ENCODE results near the gene MAT2B. TPM values are rescaled to one million over a fixed set of nuclear protein-coding genes. Genes with fewer than 3 reads are reported as not detected.

Gene MAT2B
- total and polyA plus RNA-seq, 2 of the 8 experiments (the other 6 are each of a cell fraction or from before 2014, with no cell fraction given) = 33.9 to 65.2 TPM

GRCh38 chr5:163458778-163459385 is 46.5 kb upstream of the MAT2B start:
- no peak overlapping the region for H2BK15ac ChIP-seq (ENCODE audit: low read length)
- peaks cover 2 to 23% (median 7%) of the 10 kb centered on the region in 4 experiments; a peak in 4 of 8 replicates for H3K36me3 ChIP-seq (ENCODE audit: control insufficient read depth in 2 of 4, insufficient read depth in 4 of 4, low read length in 3 of 4)
- no peaks in the 10 kb centered on the region for H4K20me1 ChIP-seq (replicated peaks in 1 of 2; ENCODE audit: control insufficient read depth in 1 of 2, insufficient read depth in 2 of 2, low read length in 2 of 2)
- H3K9me3 ChIP-seq (ENCODE audit: insufficient read depth in 2 of 2, low read depth in 1 of 2, low read length in 1 of 2) = no peaks in the 10 kb centered on the region
- H3K14ac ChIP-seq (ENCODE audit: insufficient read length) = no peak overlapping the region
- H3K27me3 ChIP-seq (replicated peaks in 1 of 4; ENCODE audit: control insufficient read depth in 3 of 4, extremely low read depth in 1 of 4, insufficient read depth in 3 of 4, low read length in 3 of 4) = no peaks in the 10 kb centered on the region
- 53% methylated on average over 6 of the region's 6 CpGs; no CpG with 5 or more reads in 1 of the 2 experiments for WGBS, 2 experiments (ENCODE audit: extremely low coverage in 1 of 2, insufficient coverage in 1 of 2, insufficient read length in 1 of 2, insufficient replicate concordance in 2 of 2, low coverage in 1 of 2, low lambda C conversion rate in 2 of 2, missing lambda C conversion rate in 1 of 2)
- no peak overlapping the region for H3K18ac ChIP-seq (ENCODE audit: extremely low read depth, low read length)
- no peak overlapping the region for H3K4ac ChIP-seq (replicated peaks; ENCODE audit: insufficient read length, low read depth, low read length)
- no peak for DNase-seq (ENCODE audit: low read depth in 1 of 2, low spot score in 2 of 2)
- H4K8ac ChIP-seq (ENCODE audit: extremely low read depth, insufficient read depth, low read length) = no peak overlapping the region
- no peak overlapping the region for H2BK20ac ChIP-seq (ENCODE audit: low read length)
- no peak overlapping the region for H2BK5ac ChIP-seq (ENCODE audit: low read depth, low read length)
- H2BK120ac ChIP-seq (replicated peaks; ENCODE audit: low read depth, low read length) = no peak overlapping the region
- H2BK12ac ChIP-seq (ENCODE audit: low read depth, low read length) = no peak overlapping the region; the same call in 1 of the 2 replicates
- ChIA-PET CTCF (ENCODE audit: partially characterized antibody) (interaction anchor here (1.1 to 1.9 kb wide), 5 partner anchors 21 to 46 kb away, joined by 3 to 8 read pairs (median 4); partner anchors contain the start of gene MAT2B), POLR2A (ENCODE audit: partially characterized antibody) (interaction anchor here (1.5 to 9.6 kb wide), 10 partner anchors 10 to 75 kb away, joined by 3 to 189 read pairs (median 13); partner anchors contain the start of genes CCNG1 and MAT2B)
- no peak overlapping the region for H4K5ac ChIP-seq (ENCODE audit: insufficient read length, low read depth, low read length)
- H3K4me2 ChIP-seq (ENCODE audit: insufficient read depth in 1 of 2, low read depth in 2 of 2, low read length in 2 of 2) = peak overlapping the region; percentile 64 to 79
- peaks cover 6% of the 10 kb centered on the region for H3K23me2 ChIP-seq (ENCODE audit: low read depth, low read length)
- no peak overlapping the region for H3K23ac ChIP-seq (ENCODE audit: insufficient read length)
- no peak overlapping the region for H3K27ac ChIP-seq (ENCODE audit: low read depth, low read length)
- H2AFZ ChIP-seq (ENCODE audit: low read length) = no peak overlapping the region
- H3K79me2 ChIP-seq (ENCODE audit: control insufficient read depth in 1 of 2, insufficient read depth in 2 of 2, low read length in 2 of 2) = peaks cover 5 to 45% of the 10 kb centered on the region in 2 experiments; a peak in 3 of 4 replicates
- peaks cover 0 to 7% (median 2%) of the 10 kb centered on the region in 4 experiments; a peak in 4 of 7 replicates for H3K4me1 ChIP-seq (replicated peaks in 1 of 4; ENCODE audit: control insufficient read depth in 3 of 4, insufficient read depth in 4 of 4, low read length in 3 of 4)
- H2AK5ac ChIP-seq (ENCODE audit: low read depth, low read length) = no peak overlapping the region
- no peaks in the 10 kb centered on the region; the same call in 1 of the 2 replicates for H3K79me1 ChIP-seq (ENCODE audit: low read depth, low read length)
- no peak for FAIRE-seq
- H3K4me3 ChIP-seq (ENCODE audit: extremely low read depth in 1 of 4, insufficient read depth in 2 of 4, low read depth in 3 of 4, low read length in 4 of 4) = peak overlapping the region; percentile 61 to 84 (median 74)
- H3K9ac ChIP-seq (replicated peaks in 1 of 4; ENCODE audit: extremely low read depth in 1 of 4, low read depth in 3 of 4, low read length in 3 of 4) = peak overlapping the region in 3 of 4 experiments; percentile 94 to 97 (median 97); a peak in 6 of 7 replicates
- H3K56ac ChIP-seq (replicated peaks; ENCODE audit: insufficient read length, low read depth, low read length) = no peak overlapping the region
- no peak overlapping the region for H4K91ac ChIP-seq (replicated peaks; ENCODE audit: insufficient read length, low read length)
- no peak for TF ChIP-seq TEAD4 (IDR thresholded peaks at IDR 0.05; ENCODE audit: low read depth, low read length)
- no peak for TF ChIP-seq CTCF (IDR thresholded peaks at IDR 0.05; ENCODE audit: control extremely low read depth in 1 of 3, insufficient read depth in 1 of 3, low read depth in 1 of 3, low read length in 3 of 3)
- no peak for TF ChIP-seq CHD1 (IDR thresholded peaks at IDR 0.05; ENCODE audit: low read depth, low read length)
- no peak for TF ChIP-seq POLR2A (IDR thresholded peaks at IDR 0.05; ENCODE audit: control extremely low read depth in 1 of 2, low read depth in 2 of 2, low read length in 2 of 2)
- TF ChIP-seq USF2 (IDR thresholded peaks at IDR 0.05; ENCODE audit: low read length) = no peak
- no peak for TF ChIP-seq CBX5 (IDR thresholded peaks at IDR 0.05; ENCODE audit: low read depth, low read length)
- TF ChIP-seq CBX8 (IDR thresholded peaks at IDR 0.05; ENCODE audit: borderline replicate concordance, low read depth, low read length) = no peak
- no peak for TF ChIP-seq BRCA1 (IDR thresholded peaks at IDR 0.05; ENCODE audit: low read depth, low read length)
- TF ChIP-seq RBBP5 (IDR thresholded peaks at IDR 0.05; ENCODE audit: borderline replicate concordance, low read depth, low read length) = no peak
